ENCODE data around the gene FARP2.

GRCh38 chr2:241390301-241391206 lies 34.5 kb downstream of the FARP2 start:
- TF ChIP-seq MAFK (IDR thresholded peaks at IDR 0.05; ENCODE audit: low read depth, low read length) (no peak), SMC3 (IDR thresholded peaks at IDR 0.05; ENCODE audit: low read depth, low read length) (no peak), RAD21 (IDR thresholded peaks at IDR 0.05; ENCODE audit: low read length) (no peak), BHLHE40 (IDR thresholded peaks at IDR 0.05; ENCODE audit: low read depth, low read length) (no peak), POLR2A (IDR thresholded peaks at IDR 0.05; ENCODE audit: low read depth, low read length) (no peak), FOS (IDR thresholded peaks at IDR 0.05; ENCODE audit: low read depth, low read length) (no peak), CHD1 (IDR thresholded peaks at IDR 0.05; ENCODE audit: low read depth, low read length) (no peak), RFX5 (IDR thresholded peaks at IDR 0.05; ENCODE audit: low read depth, low read length) (no peak), NFE2L2 (IDR thresholded peaks at IDR 0.05; ENCODE audit: low read depth, low read length) (no peak), ELK1 (IDR thresholded peaks at IDR 0.05; ENCODE audit: borderline replicate concordance, low read depth, low read length) (no peak), RCOR1 (IDR thresholded peaks at IDR 0.05; ENCODE audit: insufficient replicate concordance, low read length) (no peak), CEBPB (IDR thresholded peaks at IDR 0.05; ENCODE audit: low read depth, low read length) (no peak)
- TF ChIP-seq, protein P1, sequence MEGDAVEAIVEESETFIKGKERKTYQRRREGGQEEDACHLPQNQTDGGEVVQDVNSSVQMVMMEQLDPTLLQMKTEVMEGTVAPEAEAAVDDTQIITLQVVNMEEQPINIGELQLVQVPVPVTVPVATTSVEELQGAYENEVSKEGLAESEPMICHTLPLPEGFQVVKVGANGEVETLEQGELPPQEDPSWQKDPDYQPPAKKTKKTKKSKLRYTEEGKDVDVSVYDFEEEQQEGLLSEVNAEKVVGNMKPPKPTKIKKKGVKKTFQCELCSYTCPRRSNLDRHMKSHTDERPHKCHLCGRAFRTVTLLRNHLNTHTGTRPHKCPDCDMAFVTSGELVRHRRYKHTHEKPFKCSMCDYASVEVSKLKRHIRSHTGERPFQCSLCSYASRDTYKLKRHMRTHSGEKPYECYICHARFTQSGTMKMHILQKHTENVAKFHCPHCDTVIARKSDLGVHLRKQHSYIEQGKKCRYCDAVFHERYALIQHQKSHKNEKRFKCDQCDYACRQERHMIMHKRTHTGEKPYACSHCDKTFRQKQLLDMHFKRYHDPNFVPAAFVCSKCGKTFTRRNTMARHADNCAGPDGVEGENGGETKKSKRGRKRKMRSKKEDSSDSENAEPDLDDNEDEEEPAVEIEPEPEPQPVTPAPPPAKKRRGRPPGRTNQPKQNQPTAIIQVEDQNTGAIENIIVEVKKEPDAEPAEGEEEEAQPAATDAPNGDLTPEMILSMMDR (conservative IDR thresholded peaks at IDR 0.05; ENCODE audit: low read depth, low read length) = no peak

Data from IMR-90 (cell line).